ENCODE results near the gene DUSP7.

Gene DUSP7

GRCh38 chr3:52095990-52096775, 39.8 kb upstream of the DUSP7 start:
- POLR2A ChIA-PET = no interaction called here
- no peak for DNase-seq (ENCODE audit: extremely low spot score)
- no peak for TF ChIP-seq ELF4 (IDR thresholded peaks at IDR 0.05)
- no peak for TF ChIP-seq ARNT (IDR thresholded peaks at IDR 0.05)
- TF ChIP-seq SUZ12 (IDR thresholded peaks at IDR 0.05) = no peak
- TF ChIP-seq PKNOX1 (IDR thresholded peaks at IDR 0.05) = no peak
- no peak for TF ChIP-seq ZNF384 (IDR thresholded peaks at IDR 0.05)
- TF ChIP-seq CTBP1 (IDR thresholded peaks at IDR 0.05; ENCODE audit: borderline replicate concordance) = no peak
- TF ChIP-seq FOXA1 (IDR thresholded peaks at IDR 0.05) = no peak
- no peak for TF ChIP-seq NFRKB (IDR thresholded peaks at IDR 0.05)
- no peak for TF ChIP-seq HDGF (IDR thresholded peaks at IDR 0.05; ENCODE audit: borderline replicate concordance)
- no peak for TF ChIP-seq FOXK2 (IDR thresholded peaks at IDR 0.05)
- TF ChIP-seq FOXM1 (IDR thresholded peaks at IDR 0.05; ENCODE audit: borderline replicate concordance) = no peak
- no peak for TF ChIP-seq BHLHE40 (IDR thresholded peaks at IDR 0.05; ENCODE audit: borderline replicate concordance)
- no peak for TF ChIP-seq TARDBP (IDR thresholded peaks at IDR 0.05)
- no peak for TF ChIP-seq LEF1 (IDR thresholded peaks at IDR 0.05; ENCODE audit: borderline replicate concordance)
- TF ChIP-seq SP1 (IDR thresholded peaks at IDR 0.05) = no peak
- no peak for TF ChIP-seq L3MBTL2 (conservative IDR thresholded peaks at IDR 0.05)
- CTCF ChIA-PET = interaction anchor here (1.2 kb wide), 1 partner anchor 42 kb away, joined by 3 read pairs; no protein-coding TSS in a partner anchor

GRCh38 chr3:52094571-52095485, 38.5 kb upstream of the DUSP7 start:
- POLR2A ChIA-PET = no interaction called here
- TF ChIP-seq L3MBTL2 (conservative IDR thresholded peaks at IDR 0.05) (no peak), CTBP1 (IDR thresholded peaks at IDR 0.05; ENCODE audit: borderline replicate concordance) (no peak), PKNOX1 (IDR thresholded peaks at IDR 0.05) (no peak), TARDBP (IDR thresholded peaks at IDR 0.05) (no peak), BHLHE40 (IDR thresholded peaks at IDR 0.05; ENCODE audit: borderline replicate concordance) (no peak), HDGF (IDR thresholded peaks at IDR 0.05; ENCODE audit: borderline replicate concordance) (no peak), FOXM1 (IDR thresholded peaks at IDR 0.05; ENCODE audit: borderline replicate concordance) (no peak), SP1 (IDR thresholded peaks at IDR 0.05) (no peak), ZNF384 (IDR thresholded peaks at IDR 0.05) (no peak), LEF1 (IDR thresholded peaks at IDR 0.05; ENCODE audit: borderline replicate concordance) (no peak), SUZ12 (IDR thresholded peaks at IDR 0.05) (no peak), ARNT (IDR thresholded peaks at IDR 0.05) (no peak)
- CTCF ChIA-PET = interaction anchor here (0.6 kb wide), 1 partner anchor 40 kb away, joined by 8 read pairs; no protein-coding TSS in a partner anchor
- no peak for DNase-seq (ENCODE audit: extremely low spot score)

GRCh38 chr3:52093756-52094545, 37.6 kb upstream of the DUSP7 start:
- ChIA-PET POLR2A (no interaction called here), CTCF (interaction anchor here (0.6 kb wide), 1 partner anchor 40 kb away, joined by 8 read pairs; no protein-coding TSS in a partner anchor)
- TF ChIP-seq L3MBTL2 (conservative IDR thresholded peaks at IDR 0.05) (no peak), FOXM1 (IDR thresholded peaks at IDR 0.05; ENCODE audit: borderline replicate concordance) (no peak), FOXA1 (IDR thresholded peaks at IDR 0.05) (no peak), LEF1 (IDR thresholded peaks at IDR 0.05; ENCODE audit: borderline replicate concordance) (no peak), ARNT (IDR thresholded peaks at IDR 0.05) (no peak), SUZ12 (IDR thresholded peaks at IDR 0.05) (no peak)
- no peak for DNase-seq (ENCODE audit: extremely low spot score)

GRCh38 chr3:52092891-52093290, 36.5 kb upstream of the DUSP7 start:
- TF ChIP-seq ZNF384 (IDR thresholded peaks at IDR 0.05) = no peak
- no peak for TF ChIP-seq BHLHE40 (IDR thresholded peaks at IDR 0.05; ENCODE audit: borderline replicate concordance)
- no peak for TF ChIP-seq TARDBP (IDR thresholded peaks at IDR 0.05)
- CTCF ChIA-PET = no interaction called here
- DNase-seq (ENCODE audit: extremely low spot score) = no peak
- POLR2A ChIA-PET = no interaction called here

- POLR2A ChIA-PET = no interaction called here
- no peak for TF ChIP-seq ELF4 (IDR thresholded peaks at IDR 0.05)
- TF ChIP-seq CTBP1 (IDR thresholded peaks at IDR 0.05; ENCODE audit: borderline replicate concordance) = no peak
- no peak for TF ChIP-seq FOXM1 (IDR thresholded peaks at IDR 0.05; ENCODE audit: borderline replicate concordance)
- TF ChIP-seq NFRKB (IDR thresholded peaks at IDR 0.05) = no peak
- no peak for TF ChIP-seq BHLHE40 (IDR thresholded peaks at IDR 0.05; ENCODE audit: borderline replicate concordance)
- TF ChIP-seq PKNOX1 (IDR thresholded peaks at IDR 0.05) = no peak
- no peak for TF ChIP-seq TARDBP (IDR thresholded peaks at IDR 0.05)
- TF ChIP-seq HDGF (IDR thresholded peaks at IDR 0.05; ENCODE audit: borderline replicate concordance) = no peak
- TF ChIP-seq ZNF384 (IDR thresholded peaks at IDR 0.05) = no peak
- no peak for TF ChIP-seq L3MBTL2 (conservative IDR thresholded peaks at IDR 0.05)
- TF ChIP-seq SP1 (IDR thresholded peaks at IDR 0.05) = no peak
- no peak for TF ChIP-seq SUZ12 (IDR thresholded peaks at IDR 0.05)
- TF ChIP-seq ARNT (IDR thresholded peaks at IDR 0.05) = no peak
- no peak for TF ChIP-seq LEF1 (IDR thresholded peaks at IDR 0.05; ENCODE audit: borderline replicate concordance)
- no peak for TF ChIP-seq FOXK2 (IDR thresholded peaks at IDR 0.05)
- no peak for TF ChIP-seq FOXA1 (IDR thresholded peaks at IDR 0.05)
- no peak for DNase-seq (ENCODE audit: extremely low spot score)
- CTCF ChIA-PET = no interaction called here
These were observed 35.9 kb upstream of the DUSP7 start for GRCh38 chr3:52092271-52092660.
